H9 (cell line): ENCODE results near the gene TCERG1L. TPM values are rescaled to one million over a fixed set of nuclear protein-coding genes. Genes with fewer than 3 reads are reported as not detected.

ENCODE experiments used
- DNase-seq: peaks from one replicate; pipeline ENCODE4 v3.0.0-alpha.2; 2017
- H2AFZ ChIP-seq: one replicate; pipeline ENCODE4 v1.6.1; 2013; ENCODE audit warnings: mild to moderate bottlenecking, low read length, control low read depth, moderate library complexity
- H2AK5ac ChIP-seq: 2 replicates; pipeline ENCODE4 v1.6.1; 2013; ENCODE audit warnings: low read length, control low read depth, mixed read lengths; ENCODE audit not compliant: insufficient read length
- H2BK120ac ChIP-seq: one replicate; pipeline ENCODE4 v1.6.1; 2013; ENCODE audit warnings: low read depth, mild to moderate bottlenecking, low read length, control low read depth, inconsistent platforms; ENCODE audit not compliant: poor library complexity, severe bottlenecking
- H2BK12ac ChIP-seq: 2 replicates; pipeline ENCODE4 v1.6.1; 2013; ENCODE audit warnings: low read length, control low read depth, mixed read lengths, low read depth; ENCODE audit not compliant: insufficient read length
- H2BK15ac ChIP-seq: 2 replicates; pipeline ENCODE4 v1.6.1; 2013; ENCODE audit warnings: low read depth, low read length, control low read depth
- H2BK20ac ChIP-seq: one replicate; pipeline ENCODE4 v1.6.1; 2013; ENCODE audit warnings: low read depth, mild to moderate bottlenecking, low read length, control low read depth, inconsistent platforms; ENCODE audit not compliant: poor library complexity, severe bottlenecking
- H2BK5ac ChIP-seq: 2 replicates; pipeline ENCODE4 v1.6.1; 2013; ENCODE audit warnings: low read length, control low read depth, mixed read lengths; ENCODE audit not compliant: insufficient read length
- H3K14ac ChIP-seq: 2 replicates; pipeline ENCODE4 v1.6.1; 2013; ENCODE audit warnings: low read length, control low read depth; ENCODE audit not compliant: insufficient read depth
- H3K18ac ChIP-seq: 2 replicates; pipeline ENCODE4 v1.6.1; 2013; ENCODE audit warnings: low read depth, mild to moderate bottlenecking, mixed read lengths, low read length, control low read depth; ENCODE audit not compliant: insufficient read length
- H3K23ac ChIP-seq: 2 replicates; pipeline ENCODE4 v1.6.1; 2013; ENCODE audit warnings: low read length, control low read depth, mixed read lengths, low read depth; ENCODE audit not compliant: insufficient read length
- H3K23me2 ChIP-seq: 2 replicates; pipeline ENCODE4 v1.6.1; 2013; ENCODE audit warnings: low read depth, mild to moderate bottlenecking, mixed read lengths, low read length, control low read depth; ENCODE audit not compliant: insufficient read length, poor library complexity, severe bottlenecking
- H3K27ac ChIP-seq: 2 replicates; pipeline ENCODE4 v1.5.1; 2013; ENCODE audit warnings: low read length, control low read depth, mixed read lengths, low read depth; ENCODE audit not compliant: insufficient read length
- H3K27me3 ChIP-seq: 2 replicates; pipeline ENCODE4 v1.6.1; 2013; ENCODE audit warnings: low read length, control low read depth, inconsistent platforms; ENCODE audit not compliant: insufficient read depth
- H3K4ac ChIP-seq: 2 replicates; pipeline ENCODE4 v1.6.1; 2013; ENCODE audit warnings: low read depth, mild to moderate bottlenecking, control low read depth, inconsistent platforms, low read length, moderate library complexity
- H3K4me1 ChIP-seq: 2 replicates; pipeline ENCODE4 v1.6.1; 2013; ENCODE audit warnings: low read length, control low read depth, inconsistent platforms; ENCODE audit not compliant: insufficient read depth
- H3K4me2 ChIP-seq: 2 replicates; pipeline ENCODE4 v1.6.1; 2013; ENCODE audit warnings: low read length, control low read depth, mixed read lengths; ENCODE audit not compliant: insufficient read length, insufficient read depth
- H3K56ac ChIP-seq: 2 replicates; pipeline ENCODE4 v1.6.1; 2013; ENCODE audit warnings: low read depth, mild to moderate bottlenecking, mixed read lengths, low read length, control low read depth; ENCODE audit not compliant: insufficient read length
- H3K79me1 ChIP-seq: 2 replicates; pipeline ENCODE4 v1.6.1; 2013; ENCODE audit warnings: low read depth, mild to moderate bottlenecking, moderate library complexity, low read length, control low read depth, inconsistent platforms; ENCODE audit not compliant: insufficient read depth, poor library complexity, severe bottlenecking
- H3K79me2 ChIP-seq: 2 replicates; pipeline ENCODE4 v1.6.1; 2013; ENCODE audit warnings: low read length, control low read depth, inconsistent platforms; ENCODE audit not compliant: insufficient read depth
- H3K9ac ChIP-seq: 2 replicates; pipeline ENCODE4 v1.6.1; 2013; ENCODE audit warnings: low read length, control low read depth, mixed read lengths; ENCODE audit not compliant: insufficient read length; ENCODE audit errors: extremely low read depth
- H3K9me3 ChIP-seq: one replicate; pipeline ENCODE4 v1.6.1; 2013; ENCODE audit warnings: low read depth, low read length, inconsistent platforms; ENCODE audit not compliant: control insufficient read depth
- H3T11ph ChIP-seq: one replicate; pipeline ENCODE4 v1.6.1; 2013; ENCODE audit warnings: mild to moderate bottlenecking, low read length, control low read depth, inconsistent platforms
- H4K20me1 ChIP-seq: one replicate; pipeline ENCODE4 v1.6.1; 2013; ENCODE audit not compliant: control insufficient read depth, insufficient read length, insufficient read depth
- H4K5ac ChIP-seq: 2 replicates; pipeline ENCODE4 v1.6.1; 2013; ENCODE audit warnings: low read depth, mild to moderate bottlenecking, mixed read lengths, low read length, control low read depth; ENCODE audit not compliant: insufficient read length
- H4K8ac ChIP-seq: replicated peaks from 2 replicates; pipeline ENCODE4 v1.6.1; 2013; ENCODE audit warnings: low read length, control low read depth, mixed read lengths, low read depth; ENCODE audit not compliant: insufficient read length
- H4K91ac ChIP-seq: 2 replicates; pipeline ENCODE4 v1.6.1; 2013; ENCODE audit warnings: low read depth, mild to moderate bottlenecking, moderate library complexity, mixed read lengths, low read length, control low read depth; ENCODE audit not compliant: insufficient read length
- H3K27ac Mint-ChIP-seq, 3 experiments: 2 replicates in 2 of 3; 3 replicates in 1 of 3; pipeline ENCODE4 v1.8.0; 2020 to 2021; ENCODE audit warnings: mixed read lengths in 3 of 3, mild to moderate bottlenecking in 1 of 3, moderate library complexity in 1 of 3
- H3K27me3 Mint-ChIP-seq: 2 replicates; pipeline ENCODE4 v1.8.0; 2021; ENCODE audit warnings: low read depth, mild to moderate bottlenecking, moderate library complexity, mixed read lengths
- H3K36me3 Mint-ChIP-seq, 3 experiments: 2 replicates in 2 of 3; 3 replicates in 1 of 3; pipeline ENCODE4 v1.8.0; 2020 to 2021; ENCODE audit warnings: low read depth in 3 of 3, mixed read lengths in 3 of 3; ENCODE audit not compliant: insufficient read depth in 1 of 3
- H3K4me1 Mint-ChIP-seq, 2 experiments: 2 replicates each; pipeline ENCODE4 v1.8.0; 2020; ENCODE audit warnings: mixed read lengths in 2 of 2
- H3K4me3 Mint-ChIP-seq, 2 experiments: 2 replicates in 1 of 2; 3 replicates in 1 of 2; pipeline ENCODE4 v1.8.0; 2020 to 2021; ENCODE audit warnings: mild to moderate bottlenecking in 2 of 2, mixed read lengths in 2 of 2, moderate library complexity in 1 of 2
- H3K9me3 Mint-ChIP-seq, 2 experiments: 2 replicates in 1 of 2; 3 replicates in 1 of 2; pipeline ENCODE4 v1.8.0; 2020; ENCODE audit warnings: mild to moderate bottlenecking in 2 of 2, mixed read lengths in 2 of 2, moderate library complexity in 1 of 2
- WGBS: extraction: QIAGEN DNeasy Blood & Tissue Kit; methylation state at CpG from one replicate; pipeline ENCODE4 v1.1.7; 2013; ENCODE audit warnings: missing lambda C conversion rate, low lambda C conversion rate, mixed read lengths; ENCODE audit not compliant: insufficient read length; ENCODE audit errors: extremely low coverage; 5-methylcytosine and 5-hydroxymethylcytosine counted together
- total RNA-seq: library from RNA; stranded (reverse); gene quantifications from 2 replicates; pipeline ENCODE4 v1.2.1, GENCODE V29; 2021
- TF ChIP-seq, protein P1 (sequence below): fragments of 200-600 bp; sonication (generic); conservative IDR thresholded peaks from 3 replicates; pipeline ENCODE4 v1.8.0; 2021; ENCODE audit warnings: antibody characterized with exemption, mild to moderate bottlenecking

Gene TCERG1L
- total RNA-seq, 1 experiment from 2014 or later = 3.3 TPM

DNA sequence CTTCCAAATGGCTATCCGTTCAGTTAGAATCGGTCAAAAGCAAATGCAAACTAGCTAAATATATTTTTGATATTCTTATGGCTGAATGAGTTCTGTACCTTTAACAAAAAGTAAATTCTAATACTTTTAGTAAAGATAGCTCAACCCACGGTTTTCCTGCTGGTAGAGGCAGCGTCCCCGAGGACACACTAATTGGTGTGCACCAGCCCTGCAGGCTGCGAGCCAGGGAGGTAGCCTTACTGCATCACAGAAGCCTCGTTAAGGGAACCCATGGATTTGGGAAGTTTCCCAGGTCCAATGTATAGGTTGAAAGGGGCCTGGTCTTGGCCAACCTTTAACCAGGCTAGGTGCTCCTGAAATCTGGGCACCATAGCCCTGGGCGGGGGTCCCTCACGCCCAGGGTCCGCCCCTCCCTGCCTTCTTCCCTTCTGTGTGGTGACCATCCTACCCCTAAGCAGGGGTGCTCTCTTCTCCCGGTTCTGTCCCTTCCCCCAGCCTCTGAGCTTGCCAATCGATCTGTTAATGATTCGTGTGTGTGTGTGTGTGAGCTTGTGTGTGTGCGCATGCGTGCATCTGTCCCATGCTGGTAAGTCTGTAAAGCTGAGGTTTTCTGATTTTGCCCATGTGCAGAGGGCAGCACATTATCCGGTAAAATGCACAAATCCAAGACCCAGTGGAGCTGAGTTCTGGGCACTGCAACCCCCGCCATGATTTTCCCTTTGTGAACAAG, 191.7 kb downstream of the TCERG1L start:
- Histone ChIP-seq H2BK12ac (no peak overlapping the region), H3K4me2 (no peak overlapping the region), H3K9me3 (peaks cover 8% of the 10 kb centered on the region), H3K56ac (no peak overlapping the region), H3T11ph (no peak overlapping the region), H3K79me1 (no peaks in the 10 kb centered on the region), H2AFZ (no peak overlapping the region), H3K4ac (no peak overlapping the region), H4K20me1 (no peaks in the 10 kb centered on the region), H4K8ac (no peak overlapping the region), H4K5ac (no peak overlapping the region), H3K23me2 (no peaks in the 10 kb centered on the region), H3K18ac (no peak overlapping the region), H3K9ac (no peak overlapping the region), H4K91ac (no peak overlapping the region), H3K27me3 (no peaks in the 10 kb centered on the region), H3K27ac (no peak overlapping the region), H3K79me2 (no peaks in the 10 kb centered on the region), H3K14ac (no peak overlapping the region), H2BK20ac (no peak overlapping the region), H3K23ac (no peak overlapping the region), H2AK5ac (no peak overlapping the region), H3K4me1 (no peaks in the 10 kb centered on the region), H2BK5ac (no peak overlapping the region), H2BK15ac (no peak overlapping the region), H2BK120ac (no peak overlapping the region)
- H3K4me1 Mint-ChIP-seq = peaks cover 6 to 7% of the 10 kb centered on the region in 2 experiments
- TF ChIP-seq, protein P1, sequence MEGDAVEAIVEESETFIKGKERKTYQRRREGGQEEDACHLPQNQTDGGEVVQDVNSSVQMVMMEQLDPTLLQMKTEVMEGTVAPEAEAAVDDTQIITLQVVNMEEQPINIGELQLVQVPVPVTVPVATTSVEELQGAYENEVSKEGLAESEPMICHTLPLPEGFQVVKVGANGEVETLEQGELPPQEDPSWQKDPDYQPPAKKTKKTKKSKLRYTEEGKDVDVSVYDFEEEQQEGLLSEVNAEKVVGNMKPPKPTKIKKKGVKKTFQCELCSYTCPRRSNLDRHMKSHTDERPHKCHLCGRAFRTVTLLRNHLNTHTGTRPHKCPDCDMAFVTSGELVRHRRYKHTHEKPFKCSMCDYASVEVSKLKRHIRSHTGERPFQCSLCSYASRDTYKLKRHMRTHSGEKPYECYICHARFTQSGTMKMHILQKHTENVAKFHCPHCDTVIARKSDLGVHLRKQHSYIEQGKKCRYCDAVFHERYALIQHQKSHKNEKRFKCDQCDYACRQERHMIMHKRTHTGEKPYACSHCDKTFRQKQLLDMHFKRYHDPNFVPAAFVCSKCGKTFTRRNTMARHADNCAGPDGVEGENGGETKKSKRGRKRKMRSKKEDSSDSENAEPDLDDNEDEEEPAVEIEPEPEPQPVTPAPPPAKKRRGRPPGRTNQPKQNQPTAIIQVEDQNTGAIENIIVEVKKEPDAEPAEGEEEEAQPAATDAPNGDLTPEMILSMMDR = no peak
- DNase-seq = no peak
- H3K27ac Mint-ChIP-seq = peak overlapping the region in 2 of 3 experiments; percentile 63 to 72; a peak in 4 of 7 replicates
- H3K9me3 Mint-ChIP-seq = peaks cover 15 to 23% of the 10 kb centered on the region in 2 experiments
- peaks cover 5 to 25% (median 22%) of the 10 kb centered on the region in 3 experiments for H3K36me3 Mint-ChIP-seq
- H3K27me3 Mint-ChIP-seq = peaks cover 1% of the 10 kb centered on the region; the same call in 1 of the 2 replicates
- no peak overlapping the region for H3K4me3 Mint-ChIP-seq
- WGBS = no CpG with 5 or more reads among the region's 17 CpGs
